ENCODE results near the gene ANP32E. TPM values are rescaled to one million over a fixed set of nuclear protein-coding genes. Genes with fewer than 3 reads are reported as not detected.
A peak's percentile ranks its signal among the peaks of the same experiment; 100 is the strongest.

Gene ANP32E
- total RNA-seq, 1 experiment from 2014 or later, result 81.9 TPM

DNA sequence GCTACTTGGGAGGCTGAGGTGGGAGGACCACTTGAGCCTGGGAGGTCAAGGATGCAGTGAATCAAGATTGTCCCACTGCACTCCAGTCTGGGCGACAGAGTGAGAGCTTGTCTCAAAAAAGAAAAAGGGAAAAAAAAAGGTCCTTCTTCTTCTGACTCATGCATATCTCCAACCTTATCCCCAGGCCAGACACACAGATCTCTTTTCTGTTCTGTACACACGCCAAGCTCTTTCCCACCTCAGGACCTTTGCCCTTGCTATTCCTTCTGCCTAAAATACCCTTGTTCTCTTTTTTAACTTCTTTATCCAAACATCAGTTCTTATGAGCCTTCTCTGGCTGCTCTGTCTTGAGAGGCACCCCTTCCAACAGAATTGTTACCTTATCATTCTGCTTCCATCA is 64.1 kb downstream of the ANP32E start:
- DNase-seq (ENCODE audit: low spot score), result no peak

DNA sequence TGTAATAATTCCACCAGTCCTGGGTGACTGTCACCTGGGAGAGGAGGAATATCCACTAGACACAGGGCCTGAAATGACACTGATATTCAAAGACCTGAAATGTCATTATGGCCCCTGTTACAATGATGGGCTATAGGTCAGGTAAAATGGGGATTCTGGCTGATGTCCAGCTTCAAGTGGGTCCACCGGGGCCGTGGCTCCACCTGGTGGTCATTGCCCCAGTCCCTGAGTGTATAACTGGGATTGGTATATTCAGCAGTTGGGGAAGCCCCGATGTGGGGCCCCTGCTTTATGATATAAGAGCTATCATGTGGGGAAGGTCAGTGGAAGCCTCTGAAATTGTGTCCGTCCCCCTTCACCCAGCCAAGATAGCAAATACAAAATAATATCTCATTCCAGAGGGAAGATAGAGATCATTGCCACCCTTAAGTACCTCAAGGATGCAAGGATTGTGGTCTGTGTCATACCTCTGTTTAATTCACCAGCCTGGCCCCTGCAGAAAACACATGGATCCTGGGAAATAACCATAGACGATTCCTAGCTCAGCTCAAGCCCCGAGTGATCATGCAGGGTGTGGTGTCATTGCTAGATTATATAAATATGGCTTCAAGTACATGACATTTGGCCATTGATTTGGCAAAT is 66.8 kb downstream of the ANP32E start:
- DNase-seq (ENCODE audit: low spot score), result peak; percentile 79

Other genes with a start within 250 kb of the ANP32E start
- gene OTUD7B, start 225.4 kb downstream of the ANP32E start, total RNA-seq (2014; rRNA removed; shearing (Covaris generic)), result 15.6 and 19.7 TPM in 2 replicates
- 57.5 and 72.8 TPM in 2 replicates for gene VPS45, start 168.3 kb downstream of the ANP32E start, total RNA-seq (2014; rRNA removed; shearing (Covaris generic))
- gene PLEKHO1, start 86.2 kb downstream of the ANP32E start, total RNA-seq (2014; rRNA removed; shearing (Covaris generic)), result 69.1 and 82.9 TPM in 2 replicates
- not detected in 2 replicates for gene CA14, start 21.7 kb upstream of the ANP32E start, total RNA-seq (2014; rRNA removed; shearing (Covaris generic))
- gene APH1A, start 32.9 kb upstream of the ANP32E start, total RNA-seq (2014; rRNA removed; shearing (Covaris generic)), result 197 and 226 TPM in 2 replicates
- gene C1orf54, start 36.7 kb upstream of the ANP32E start, total RNA-seq (2014; rRNA removed; shearing (Covaris generic)), result 8.8 TPM in 1 of 2 replicates, not detected in the other
- 15.2 and 25.2 TPM in 2 replicates for gene CIART, start 46.4 kb upstream of the ANP32E start, total RNA-seq (2014; rRNA removed; shearing (Covaris generic))
- 42.3 and 60.1 TPM in 2 replicates for gene MRPS21, start 57.7 kb upstream of the ANP32E start, total RNA-seq (2014; rRNA removed; shearing (Covaris generic))
- 93.1 and 96.8 TPM in 2 replicates for gene PRPF3, start 85.4 kb upstream of the ANP32E start, total RNA-seq (2014; rRNA removed; shearing (Covaris generic))
- 10.9 TPM in 2 replicates for gene RPRD2, start 128.0 kb upstream of the ANP32E start, total RNA-seq (2014; rRNA removed; shearing (Covaris generic))